ENCODE measurements around the gene COPB2.

Gene COPB2

GRCh38 chr3:139326131-139326530, 63.3 kb downstream of the COPB2 start:
- DNase-seq = no peak

- no peak for DNase-seq
Measured at GRCh38 chr3:139325551-139325950, 63.9 kb downstream of the COPB2 start.

DNA sequence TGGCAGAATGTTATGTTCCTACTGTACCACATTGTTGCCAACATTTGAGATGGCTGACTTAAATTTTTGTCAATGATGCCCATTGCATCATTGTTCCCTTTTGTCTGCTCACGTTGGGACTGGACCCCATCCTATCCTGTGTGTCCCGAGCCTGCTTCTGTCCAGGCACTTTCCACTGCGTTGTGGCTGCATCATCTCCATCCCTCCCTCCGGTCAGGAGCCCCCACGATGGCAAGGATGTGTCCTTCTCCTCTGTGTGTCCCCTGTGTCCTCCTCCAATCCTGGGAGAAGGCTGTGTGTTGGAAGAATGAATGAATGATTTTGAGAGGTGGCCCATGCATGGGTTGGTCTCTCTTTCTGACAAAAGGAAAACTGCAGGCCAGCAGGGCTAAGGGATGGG, 65.0 kb downstream of the COPB2 start:
- DNase-seq = no peak

DNA sequence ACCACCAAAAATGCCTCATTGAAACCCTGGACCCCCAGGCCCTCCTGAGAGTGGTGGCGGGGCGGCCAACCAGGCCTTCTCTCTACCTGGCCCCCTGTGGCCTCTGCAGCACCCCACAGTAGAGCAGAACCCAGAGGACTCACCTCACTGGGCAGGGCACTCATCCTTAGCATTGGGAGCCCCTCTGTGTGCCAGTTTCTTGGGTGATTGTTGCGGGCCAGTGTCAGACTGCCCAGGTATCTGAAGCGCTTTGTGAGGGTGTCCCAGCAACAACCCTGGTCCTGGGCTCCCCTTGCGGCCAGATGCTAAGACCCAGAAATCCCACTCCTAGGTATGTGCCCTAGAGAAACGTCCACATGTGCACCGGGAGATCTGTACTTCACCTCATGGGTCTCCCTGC, 66.3 kb downstream of the COPB2 start:
- DNase-seq = no peak

GRCh38 chr3:139322346-139322745, 67.1 kb downstream of the COPB2 start:
- DNase-seq = no peak

DNA sequence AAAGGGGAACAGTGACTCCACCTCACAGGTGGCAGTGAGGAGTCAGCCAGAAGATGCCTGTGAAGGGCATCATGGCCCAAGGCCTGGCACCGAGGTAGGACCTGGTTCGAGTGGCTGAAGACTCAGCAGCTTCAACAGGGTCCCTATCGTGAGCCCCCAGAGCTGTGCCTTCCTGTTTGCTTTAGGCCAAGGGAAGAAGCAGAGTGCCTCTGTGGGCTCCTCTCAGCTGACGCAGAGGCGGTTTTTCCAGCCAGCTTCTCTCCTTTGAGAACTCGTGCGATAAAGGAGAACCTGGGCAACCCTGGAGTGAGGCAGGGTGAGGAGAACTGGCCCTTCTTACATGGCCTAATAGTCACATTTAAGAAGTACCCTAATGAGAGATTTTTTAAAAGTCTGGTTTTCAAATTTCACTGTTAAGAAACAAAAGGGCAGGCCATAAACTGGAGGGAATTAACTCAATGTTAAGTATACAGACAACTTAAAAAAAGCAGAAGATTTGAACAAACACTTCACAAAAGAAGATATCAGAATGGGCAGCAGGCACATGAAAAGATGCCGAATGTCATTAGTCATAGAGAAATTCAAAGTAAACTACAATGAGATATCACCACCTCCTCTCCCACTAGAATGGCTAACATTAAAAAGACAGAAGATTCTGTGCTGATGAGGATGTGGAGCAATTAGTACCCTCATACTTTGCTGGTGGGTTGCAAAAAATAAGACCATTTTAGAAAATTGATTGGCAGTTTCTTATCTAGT, 68.7 kb downstream of the COPB2 start:
- no peak for DNase-seq

- DNase-seq = no peak
Measured at GRCh38 chr3:139319428-139320402, 69.7 kb downstream of the COPB2 start.

- no peak for DNase-seq
Measured at GRCh38 chr3:139318826-139319225, 70.6 kb downstream of the COPB2 start.

DNA sequence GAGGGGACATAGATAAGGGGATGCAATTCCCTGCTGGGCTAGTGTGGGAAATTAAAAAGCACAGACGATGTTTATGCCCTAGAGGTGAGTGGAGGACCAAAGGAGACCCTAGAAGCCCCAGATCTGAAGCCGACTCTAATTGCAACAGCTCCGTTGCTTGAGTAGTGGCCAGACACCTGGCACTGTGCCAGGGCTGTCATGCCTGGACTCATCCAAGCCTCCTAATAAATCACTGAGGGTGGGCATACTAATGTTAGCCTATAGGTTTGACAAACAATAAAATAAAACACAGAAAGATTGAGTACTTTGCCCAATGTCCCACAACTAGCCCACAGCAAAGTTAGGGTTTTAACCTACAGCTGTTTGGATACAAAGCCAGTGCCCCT, 71.0 kb downstream of the COPB2 start:
- DNase-seq = no peak

- DNase-seq = no peak
Measured at GRCh38 chr3:139317660-139318430, 71.6 kb downstream of the COPB2 start.

GRCh38 chr3:139317215-139317614, 72.2 kb downstream of the COPB2 start:
- DNase-seq = no peak

DNA sequence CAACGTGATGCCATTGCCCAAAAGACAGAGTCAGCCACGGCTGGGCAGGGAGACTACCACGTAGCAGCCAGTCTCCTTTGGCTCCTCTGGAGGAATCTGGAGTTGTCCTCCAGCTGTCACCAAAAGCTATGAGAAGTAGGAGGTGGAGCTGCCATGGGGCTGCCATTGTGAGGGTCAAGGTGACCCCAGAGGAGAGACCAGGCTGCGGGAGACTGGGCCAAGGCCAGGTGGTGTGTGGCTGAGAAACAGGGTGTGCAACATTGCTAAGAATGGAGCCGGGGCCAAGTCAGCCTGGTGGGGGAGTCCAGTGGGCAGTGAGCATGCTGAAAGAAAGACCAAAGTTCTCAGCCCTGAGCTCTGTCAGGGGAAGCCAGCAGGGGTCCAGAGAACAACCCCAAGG, 75.5 kb downstream of the COPB2 start:
- DNase-seq = no peak

- DNase-seq = no peak
Measured at GRCh38 chr3:139312959-139313358, 76.5 kb downstream of the COPB2 start.

- DNase-seq = no peak
Measured at GRCh38 chr3:139312416-139312815, 77.0 kb downstream of the COPB2 start.

DNA sequence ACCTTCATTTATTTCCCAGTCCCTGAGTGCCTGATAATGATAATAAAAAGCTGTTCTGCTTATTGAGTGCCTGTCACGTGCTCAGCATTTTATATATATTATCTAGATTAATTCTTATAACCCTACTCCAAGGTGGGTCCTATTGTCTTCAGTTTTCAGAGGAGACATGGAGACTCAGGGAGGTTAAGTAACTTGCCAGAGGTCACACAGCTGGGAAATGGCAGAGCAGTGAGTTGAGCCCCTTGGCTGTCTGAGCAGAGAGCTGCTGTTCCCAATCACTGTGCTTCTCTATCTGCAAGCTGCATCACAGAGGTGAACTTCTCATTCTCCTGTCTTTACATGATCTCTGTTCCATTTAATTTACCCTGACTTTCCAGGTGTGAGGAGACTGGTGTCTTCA, 77.9 kb downstream of the COPB2 start:
- DNase-seq = no peak

DNA sequence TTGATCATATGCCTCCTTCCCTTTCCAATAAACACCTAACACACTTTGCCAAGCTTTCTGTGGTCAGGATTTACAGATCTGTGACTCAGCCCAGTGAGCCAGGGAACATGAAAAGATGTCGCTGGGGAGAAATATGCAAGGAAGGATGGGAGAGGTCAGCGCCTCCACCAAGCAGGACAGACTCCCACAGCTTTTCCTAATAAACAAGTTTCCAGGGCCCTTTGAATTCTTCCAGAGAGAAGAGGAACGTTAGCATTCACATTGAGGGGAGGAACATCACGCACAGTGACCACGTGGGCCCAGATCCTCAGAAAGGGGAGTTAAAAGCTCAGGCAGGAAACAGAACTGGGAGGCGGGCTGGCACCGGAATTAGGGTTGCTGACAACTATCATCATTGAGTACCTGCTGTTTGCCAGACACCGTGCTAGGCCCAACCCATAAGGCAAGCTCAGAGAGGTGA, 78.9 kb downstream of the COPB2 start:
- DNase-seq = no peak

DNA sequence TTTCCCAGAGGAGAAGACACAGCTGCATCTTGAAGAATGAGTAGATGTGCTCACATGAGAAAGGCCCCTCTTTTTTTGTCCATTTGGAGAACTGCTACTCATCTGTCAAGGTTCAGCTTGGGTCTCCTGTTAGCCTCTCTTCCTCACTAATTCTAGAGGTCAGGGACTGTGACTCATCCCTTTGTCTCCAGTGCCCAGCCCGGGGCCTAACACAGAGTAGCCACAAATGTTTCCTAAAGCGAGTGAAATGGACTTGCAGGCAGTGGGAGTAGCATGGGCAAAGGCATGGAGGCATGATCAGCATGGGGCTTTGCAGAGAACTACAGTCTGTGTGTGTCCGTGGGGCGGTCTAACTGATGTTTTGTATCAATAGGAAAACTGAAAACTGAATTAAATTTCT, 79.6 kb downstream of the COPB2 start:
- DNase-seq = no peak

DNA sequence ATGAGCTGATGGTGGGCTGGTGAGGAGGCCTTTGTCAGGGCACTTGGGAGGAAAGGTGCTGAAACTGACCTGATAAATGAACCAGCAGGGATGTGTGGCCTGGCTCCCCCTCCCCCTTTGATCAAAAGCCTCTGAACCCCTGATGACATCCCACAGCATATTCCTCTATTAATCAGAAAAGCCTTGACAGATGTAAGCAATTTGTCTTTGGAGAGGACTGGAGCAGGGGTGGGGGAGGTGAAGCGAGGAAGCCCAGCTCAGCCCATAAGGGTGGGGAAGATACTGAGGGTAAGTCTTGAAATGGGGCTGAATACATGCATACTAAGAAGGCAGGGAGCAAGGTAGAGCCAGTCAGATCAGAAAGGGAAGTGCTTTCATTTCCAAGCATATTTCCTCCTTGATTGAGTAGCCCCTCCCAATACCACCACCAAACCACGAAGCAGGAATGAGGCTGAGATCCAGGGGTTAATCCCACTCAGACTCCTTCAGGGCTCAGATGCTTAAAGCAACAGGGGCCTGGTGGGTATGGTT, 80.3 kb downstream of the COPB2 start:
- no peak for DNase-seq

GRCh38 chr3:139308560-139308959, 80.9 kb downstream of the COPB2 start:
- DNase-seq = no peak

DNA sequence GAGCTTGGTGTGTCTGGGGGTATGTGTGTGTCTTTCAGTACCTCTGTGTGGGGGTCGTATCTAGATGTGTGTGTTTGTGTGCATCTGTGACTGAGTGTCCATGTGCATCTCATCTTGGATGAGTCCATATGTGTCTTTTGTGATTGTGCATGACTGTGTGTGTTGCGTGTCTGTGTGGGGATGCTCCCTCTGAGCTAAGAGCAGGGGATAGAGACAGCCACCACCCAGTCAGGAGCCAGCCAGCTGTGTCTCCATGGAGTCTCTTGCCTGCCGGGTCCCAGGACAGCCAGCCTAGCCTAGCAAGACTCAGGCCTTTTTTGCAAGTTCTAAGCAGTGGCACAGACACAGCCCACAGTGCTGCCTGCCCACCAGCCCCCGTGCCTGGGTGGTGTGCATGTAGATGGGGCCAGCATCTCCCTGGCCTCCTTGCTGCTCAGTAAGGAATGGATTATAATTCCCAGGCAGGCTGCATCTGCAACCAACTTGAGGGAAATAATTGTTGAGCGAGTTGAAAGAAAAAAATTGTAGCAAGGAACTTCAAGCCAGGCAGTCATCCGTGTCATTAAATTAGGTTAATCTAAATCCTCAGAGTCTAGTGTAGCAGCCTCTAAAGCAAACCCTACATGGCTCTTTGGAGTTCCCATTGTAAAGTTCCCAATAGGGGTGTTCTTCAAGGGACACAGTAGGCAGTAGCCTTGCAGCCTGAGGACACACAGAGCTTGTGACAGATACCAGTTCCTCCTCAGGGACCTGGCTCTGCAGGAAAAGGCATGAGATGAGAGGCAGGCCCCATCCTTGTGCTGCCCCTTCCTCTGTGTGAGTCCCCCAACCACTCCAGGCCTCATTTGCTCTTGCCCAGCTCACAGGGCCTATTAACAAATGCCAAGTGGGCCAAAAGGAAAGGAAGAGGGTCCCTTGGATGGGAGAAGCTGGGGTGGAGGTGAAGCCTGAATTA, 81.6 kb downstream of the COPB2 start:
- no peak for DNase-seq

All from activated CD8-positive, alpha-beta memory T cell treated with anti-CD3 and anti-CD28 coated beads, Interleukin-2, amount 50 U/mL, for 48 hours (primary cell).